ENCODE data around the gene CDK5R2. TPM values are rescaled to one million over a fixed set of nuclear protein-coding genes. Genes with fewer than 3 reads are reported as not detected.
A peak's percentile ranks its signal among the peaks of the same experiment; 100 is the strongest.

The CDK5R2 gene
- total RNA-seq, 1 donor from 2014 or later = not detected

GRCh38 chr2:218962859-218963492, 3.5 kb downstream of the CDK5R2 start:
- Histone ChIP-seq H3K27me3 (ENCODE audit: low read depth) (peaks cover 78% of the 10 kb centered on the region), H3K36me3 (no peaks in the 10 kb centered on the region), H3K4me1 (peaks cover 8% of the 10 kb centered on the region), H3K4me3 (no peak overlapping the region), H3K9me3 (no peaks in the 10 kb centered on the region), H3K27ac (no peak overlapping the region)
- ATAC-seq (peak; percentile 27 to 51), DNase-seq (peak; percentile 63)
- intact Hi-C loops (cut with DNase I) = no loop called here
- TF ChIP-seq, protein P1, sequence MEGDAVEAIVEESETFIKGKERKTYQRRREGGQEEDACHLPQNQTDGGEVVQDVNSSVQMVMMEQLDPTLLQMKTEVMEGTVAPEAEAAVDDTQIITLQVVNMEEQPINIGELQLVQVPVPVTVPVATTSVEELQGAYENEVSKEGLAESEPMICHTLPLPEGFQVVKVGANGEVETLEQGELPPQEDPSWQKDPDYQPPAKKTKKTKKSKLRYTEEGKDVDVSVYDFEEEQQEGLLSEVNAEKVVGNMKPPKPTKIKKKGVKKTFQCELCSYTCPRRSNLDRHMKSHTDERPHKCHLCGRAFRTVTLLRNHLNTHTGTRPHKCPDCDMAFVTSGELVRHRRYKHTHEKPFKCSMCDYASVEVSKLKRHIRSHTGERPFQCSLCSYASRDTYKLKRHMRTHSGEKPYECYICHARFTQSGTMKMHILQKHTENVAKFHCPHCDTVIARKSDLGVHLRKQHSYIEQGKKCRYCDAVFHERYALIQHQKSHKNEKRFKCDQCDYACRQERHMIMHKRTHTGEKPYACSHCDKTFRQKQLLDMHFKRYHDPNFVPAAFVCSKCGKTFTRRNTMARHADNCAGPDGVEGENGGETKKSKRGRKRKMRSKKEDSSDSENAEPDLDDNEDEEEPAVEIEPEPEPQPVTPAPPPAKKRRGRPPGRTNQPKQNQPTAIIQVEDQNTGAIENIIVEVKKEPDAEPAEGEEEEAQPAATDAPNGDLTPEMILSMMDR (IDR thresholded peaks at IDR 0.05) = no peak

- intact Hi-C loops (cut with DNase I) = no loop called here
- TF ChIP-seq, protein P1 (IDR thresholded peaks at IDR 0.05) = no peak
- Histone ChIP-seq H3K27ac (no peak overlapping the region), H3K36me3 (no peaks in the 10 kb centered on the region), H3K9me3 (no peaks in the 10 kb centered on the region), H3K4me1 (peaks cover 8% of the 10 kb centered on the region), H3K4me3 (no peak overlapping the region), H3K27me3 (ENCODE audit: low read depth) (peaks cover 75% of the 10 kb centered on the region)
- DNase-seq = no peak
- no peak for ATAC-seq
These were observed 4.1 kb downstream of the CDK5R2 start for GRCh38 chr2:218963601-218964000.

- TF ChIP-seq, protein P1 (IDR thresholded peaks at IDR 0.05) = no peak
- peaks cover 8% of the 10 kb centered on the region for H3K4me1 ChIP-seq
- no peak for ATAC-seq
- no peak for DNase-seq
- H3K4me3 ChIP-seq = no peak overlapping the region
- H3K27ac ChIP-seq = no peak overlapping the region
- intact Hi-C loops (cut with DNase I) = no loop called here
- peaks cover 69% of the 10 kb centered on the region for H3K27me3 ChIP-seq (ENCODE audit: low read depth)
- no peaks in the 10 kb centered on the region for H3K9me3 ChIP-seq
- H3K36me3 ChIP-seq = no peaks in the 10 kb centered on the region
These were observed 4.7 kb downstream of the CDK5R2 start for GRCh38 chr2:218964041-218964771.

- TF ChIP-seq, protein P1 (IDR thresholded peaks at IDR 0.05) = no peak
- Histone ChIP-seq H3K27me3 (ENCODE audit: low read depth) (peaks cover 28% of the 10 kb centered on the region), H3K36me3 (no peaks in the 10 kb centered on the region), H3K4me3 (no peak overlapping the region), H3K27ac (no peak overlapping the region), H3K4me1 (no peaks in the 10 kb centered on the region), H3K9me3 (no peaks in the 10 kb centered on the region)
- ATAC-seq (no peak), DNase-seq (no peak)
- intact Hi-C loops (cut with DNase I) = no loop called here
These were observed 11.4 kb downstream of the CDK5R2 start for GRCh38 chr2:218970894-218971293.

DNA sequence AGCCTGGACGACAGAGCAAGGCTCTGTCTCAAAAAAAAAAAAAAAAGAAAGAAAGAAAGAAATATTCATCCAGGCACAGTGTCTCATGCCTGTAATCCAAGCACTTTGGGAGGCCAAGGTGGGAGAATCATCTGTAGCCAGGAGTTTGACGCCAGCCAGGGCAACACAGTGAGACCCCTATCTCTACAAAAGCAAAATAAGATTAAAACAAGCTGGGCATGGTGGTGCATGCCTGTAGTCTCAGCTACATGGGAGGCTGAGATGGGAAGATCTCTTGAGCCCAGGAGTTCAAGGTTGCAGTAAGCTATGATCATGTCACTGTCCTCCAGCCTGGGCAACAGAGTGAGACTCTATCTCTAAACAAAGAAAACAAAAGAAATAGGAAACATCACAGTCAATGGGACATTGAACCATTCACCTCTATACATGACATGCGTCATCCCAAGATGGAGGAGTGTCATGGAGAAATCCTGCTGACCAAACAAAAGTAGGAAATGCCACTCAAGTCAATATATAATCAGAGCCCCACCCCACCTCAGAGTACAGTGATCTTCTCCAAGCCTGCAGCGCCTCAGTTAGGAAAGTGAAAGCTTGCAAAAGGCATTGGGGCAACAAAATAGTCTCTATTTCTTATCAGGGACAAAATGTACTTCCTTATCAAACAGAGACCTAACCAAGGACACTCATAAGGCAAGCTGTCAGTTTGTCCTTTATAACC, 15.8 kb downstream of the CDK5R2 start:
- TF ChIP-seq, protein P1 (IDR thresholded peaks at IDR 0.05) = no peak
- no peak for ATAC-seq
- Histone ChIP-seq H3K9me3 (no peaks in the 10 kb centered on the region), H3K4me3 (no peak overlapping the region), H3K27ac (no peak overlapping the region), H3K36me3 (no peaks in the 10 kb centered on the region), H3K27me3 (ENCODE audit: low read depth) (peaks cover 61% of the 10 kb centered on the region), H3K4me1 (peaks cover 8% of the 10 kb centered on the region)
- no peak for DNase-seq
- intact Hi-C loops (cut with DNase I) = no loop called here

Measured in lower lobe of right lung (tissue), 2 donors.